NCI-H82 (cell line): ENCODE measurements around the gene ST6GALNAC5.
A peak's percentile ranks its signal among the peaks of the same experiment; 100 is the strongest.
"Not testable (repeated sequence)": the region's sequence is repeated elsewhere in the genome, so short reads cannot be mapped to it uniquely, and the experiment has no call there.

Source experiments
- DNase-seq: peaks from one replicate; lab custom pipeline; 2025; lab: John Stamatoyannopoulos, UW

The ST6GALNAC5 gene

GRCh38 chr1:76867342-76868130 is at the start of gene ST6GALNAC5:
Gene ST6GALNAC5 (plus strand): TSS chr1:76867480.
- peak; percentile 97 for DNase-seq

- no peak for DNase-seq
Measured at GRCh38 chr1:76820028-76820427, 47.3 kb upstream of the ST6GALNAC5 start.

GRCh38 chr1:76822961-76823360 is 44.3 kb upstream of the ST6GALNAC5 start:
- DNase-seq, result not testable (repeated sequence)

GRCh38 chr1:76824106-76824505 is 43.2 kb upstream of the ST6GALNAC5 start:
- no peak for DNase-seq

- no peak for DNase-seq
Measured at GRCh38 chr1:76826072-76826845, 41.0 kb upstream of the ST6GALNAC5 start.

GRCh38 chr1:76827066-76827465 is 40.2 kb upstream of the ST6GALNAC5 start:
- DNase-seq, result no peak

GRCh38 chr1:76830373-76830772 is 36.9 kb upstream of the ST6GALNAC5 start:
- DNase-seq, result no peak

- DNase-seq, result no peak
Measured at GRCh38 chr1:76832521-76832920, 34.8 kb upstream of the ST6GALNAC5 start.

- DNase-seq, result no peak
Measured at GRCh38 chr1:76833151-76833550, 34.1 kb upstream of the ST6GALNAC5 start.

- no peak for DNase-seq
Measured at GRCh38 chr1:76833856-76834255, 33.4 kb upstream of the ST6GALNAC5 start.

- no peak for DNase-seq
Measured at GRCh38 chr1:76835203-76835602, 32.1 kb upstream of the ST6GALNAC5 start.

GRCh38 chr1:76840278-76840677 is 27.0 kb upstream of the ST6GALNAC5 start:
- DNase-seq, result no peak

GRCh38 chr1:76841460-76841859 is 25.8 kb upstream of the ST6GALNAC5 start:
- DNase-seq, result peak; percentile 69

- no peak for DNase-seq
Measured at GRCh38 chr1:76843821-76844464, 23.3 kb upstream of the ST6GALNAC5 start.

- no peak for DNase-seq
Measured at GRCh38 chr1:76854255-76854654, 13.0 kb upstream of the ST6GALNAC5 start.

- peak; percentile 28 for DNase-seq
Measured at GRCh38 chr1:76856104-76856503, 11.2 kb upstream of the ST6GALNAC5 start.

GRCh38 chr1:76857138-76857537 is 10.1 kb upstream of the ST6GALNAC5 start:
- peak; percentile 29 for DNase-seq

GRCh38 chr1:76857973-76858372 is 9.3 kb upstream of the ST6GALNAC5 start:
- peak; percentile 32 for DNase-seq

- DNase-seq, result no peak
Measured at GRCh38 chr1:76861149-76861548, 6.1 kb upstream of the ST6GALNAC5 start.

- peak; percentile 18 for DNase-seq
Measured at GRCh38 chr1:76862447-76862846, 4.8 kb upstream of the ST6GALNAC5 start.

GRCh38 chr1:76864383-76864782 is 2.9 kb upstream of the ST6GALNAC5 start:
- DNase-seq, result no peak

GRCh38 chr1:76865696-76866286 is 1.5 kb upstream of the ST6GALNAC5 start:
- peak; percentile 97 for DNase-seq
